ENCODE data around the gene KCNJ6.

DNA sequence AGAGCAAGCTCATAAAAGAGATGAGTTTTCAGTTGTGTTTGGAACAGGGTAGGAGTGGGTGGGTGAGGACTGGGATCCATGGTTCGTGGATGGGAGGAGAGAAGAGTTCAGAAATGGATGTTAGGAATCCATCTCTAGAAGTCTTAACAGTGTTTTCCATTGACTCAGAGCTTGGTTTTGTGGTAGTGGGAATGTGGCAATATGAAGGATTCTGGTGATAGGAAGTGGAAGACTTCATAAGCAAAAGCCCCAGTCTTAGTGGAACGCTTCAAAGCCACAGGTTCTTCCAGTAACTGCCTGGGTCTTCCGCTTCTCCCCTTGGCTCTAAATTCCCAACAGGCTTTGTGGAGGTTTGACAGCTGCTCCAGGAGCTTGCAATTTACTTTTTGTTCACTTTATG lies 167.9 kb downstream of the KCNJ6 start:
- TF ChIP-seq RFX5 (IDR thresholded peaks at IDR 0.05; ENCODE audit: low read depth, low read length) (no peak), HCFC1 (IDR thresholded peaks at IDR 0.05; ENCODE audit: low read length) (no peak), STAT1 (conservative IDR thresholded peaks at IDR 0.05) (no peak), MTA2 (IDR thresholded peaks at IDR 0.05; ENCODE audit: low read depth) (no peak), TBL1XR1 (IDR thresholded peaks at IDR 0.05; ENCODE audit: low read depth, low read length) (no peak), TAF1 (IDR thresholded peaks at IDR 0.05; ENCODE audit: borderline replicate concordance, low read depth, low read length) (no peak), MEF2A (IDR thresholded peaks at IDR 0.05; ENCODE audit: insufficient read depth, low read depth, low read length) (no peak), SIX5 (IDR thresholded peaks at IDR 0.05; ENCODE audit: low read depth, low read length, severe bottlenecking) (no peak), IKZF1 (conservative IDR thresholded peaks at IDR 0.05) (no peak), ZNF24 (IDR thresholded peaks at IDR 0.05) (no peak), POLR2AphosphoS5 (IDR thresholded peaks at IDR 0.05; ENCODE audit: low read length) (no peak), RCOR1 (conservative IDR thresholded peaks at IDR 0.05; ENCODE audit: low read depth, low read length) (no peak)
- TF ChIP-seq, protein P1, sequence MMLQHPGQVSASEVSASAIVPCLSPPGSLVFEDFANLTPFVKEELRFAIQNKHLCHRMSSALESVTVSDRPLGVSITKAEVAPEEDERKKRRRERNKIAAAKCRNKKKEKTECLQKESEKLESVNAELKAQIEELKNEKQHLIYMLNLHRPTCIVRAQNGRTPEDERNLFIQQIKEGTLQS (IDR thresholded peaks at IDR 0.05; ENCODE audit: borderline replicate concordance, extremely low read depth, low read depth, low read length), result no peak
- TF ChIP-seq, protein P2, sequence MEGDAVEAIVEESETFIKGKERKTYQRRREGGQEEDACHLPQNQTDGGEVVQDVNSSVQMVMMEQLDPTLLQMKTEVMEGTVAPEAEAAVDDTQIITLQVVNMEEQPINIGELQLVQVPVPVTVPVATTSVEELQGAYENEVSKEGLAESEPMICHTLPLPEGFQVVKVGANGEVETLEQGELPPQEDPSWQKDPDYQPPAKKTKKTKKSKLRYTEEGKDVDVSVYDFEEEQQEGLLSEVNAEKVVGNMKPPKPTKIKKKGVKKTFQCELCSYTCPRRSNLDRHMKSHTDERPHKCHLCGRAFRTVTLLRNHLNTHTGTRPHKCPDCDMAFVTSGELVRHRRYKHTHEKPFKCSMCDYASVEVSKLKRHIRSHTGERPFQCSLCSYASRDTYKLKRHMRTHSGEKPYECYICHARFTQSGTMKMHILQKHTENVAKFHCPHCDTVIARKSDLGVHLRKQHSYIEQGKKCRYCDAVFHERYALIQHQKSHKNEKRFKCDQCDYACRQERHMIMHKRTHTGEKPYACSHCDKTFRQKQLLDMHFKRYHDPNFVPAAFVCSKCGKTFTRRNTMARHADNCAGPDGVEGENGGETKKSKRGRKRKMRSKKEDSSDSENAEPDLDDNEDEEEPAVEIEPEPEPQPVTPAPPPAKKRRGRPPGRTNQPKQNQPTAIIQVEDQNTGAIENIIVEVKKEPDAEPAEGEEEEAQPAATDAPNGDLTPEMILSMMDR (IDR thresholded peaks at IDR 0.05 in 2 of 3, conservative IDR thresholded peaks at IDR 0.05 in 1 of 3; ENCODE audit: control insufficient read depth in 2 of 3, extremely low read depth in 1 of 3, insufficient read depth in 1 of 3, low read depth in 3 of 3, low read length in 3 of 3), result no peak

All from GM12878 (cell line).